Measurements from ENCODE around the gene PTPN14.

Gene PTPN14

DNA sequence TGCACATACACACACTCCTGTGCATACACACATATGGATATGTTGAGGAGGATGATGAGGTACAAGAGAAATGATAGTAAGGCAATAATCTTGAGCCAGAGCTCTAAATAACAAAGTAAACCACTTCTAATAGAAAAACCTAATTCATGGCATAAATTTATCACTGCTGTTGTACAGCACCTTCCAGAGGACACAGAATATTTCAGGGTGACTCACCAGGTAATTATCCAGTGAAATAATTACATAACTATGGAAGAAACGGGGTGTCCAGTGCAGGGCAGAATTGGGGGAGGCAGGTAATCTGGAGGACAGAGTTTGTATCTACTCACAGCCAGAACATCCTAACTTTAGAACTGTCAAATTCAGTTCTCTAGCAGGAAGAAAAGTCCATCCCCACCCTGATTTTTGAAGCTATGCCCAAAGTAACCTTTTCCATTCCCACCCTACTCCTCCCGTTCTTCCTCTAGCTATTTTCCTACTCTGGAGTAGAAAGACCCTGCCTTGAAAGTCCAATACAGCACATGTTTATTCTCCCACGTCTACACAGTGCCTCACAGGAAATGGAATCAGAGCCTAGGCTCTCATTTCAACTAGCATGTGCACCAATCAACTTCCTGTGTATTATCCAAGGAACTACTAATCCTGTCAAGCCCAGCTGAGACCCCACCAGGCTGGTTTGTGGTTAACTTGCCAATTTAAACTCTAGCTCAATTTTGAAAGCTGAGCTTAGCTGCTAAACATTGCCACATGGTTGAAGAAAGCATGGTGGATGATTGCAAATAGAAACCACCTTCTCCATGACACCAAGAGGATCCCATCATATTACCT lies 96.6 kb downstream of the PTPN14 start:
- DNase-seq (ENCODE audit: low read depth) = no peak

DNA sequence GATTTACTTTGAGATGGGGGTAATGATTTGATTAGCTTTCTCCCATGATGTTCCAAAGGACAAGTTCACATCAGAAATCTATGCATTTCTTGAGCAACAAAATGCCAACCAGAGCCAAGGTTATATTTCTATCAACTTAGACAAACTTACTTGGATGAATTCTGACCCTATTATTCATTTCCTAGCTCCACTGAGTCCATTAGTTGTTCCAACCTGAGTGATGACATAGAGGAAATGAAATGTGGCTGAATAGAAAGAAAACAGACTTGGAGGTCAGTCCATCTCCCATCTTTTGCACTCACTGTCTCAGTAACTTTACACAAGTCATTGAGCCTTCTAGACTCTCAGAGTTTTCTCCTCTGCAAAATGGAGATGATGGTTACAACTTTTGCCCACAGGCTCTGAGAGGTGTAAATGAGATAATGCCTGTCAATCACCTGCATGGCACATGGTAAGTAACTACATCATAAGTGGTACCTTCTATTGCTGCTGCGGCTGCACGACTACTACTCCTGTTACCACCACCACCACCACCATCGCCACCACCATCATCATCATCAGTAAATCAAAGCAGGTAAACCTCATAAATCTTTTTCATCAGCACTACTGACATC lies 98.2 kb downstream of the PTPN14 start:
- DNase-seq (ENCODE audit: low read depth) = no peak

DNA sequence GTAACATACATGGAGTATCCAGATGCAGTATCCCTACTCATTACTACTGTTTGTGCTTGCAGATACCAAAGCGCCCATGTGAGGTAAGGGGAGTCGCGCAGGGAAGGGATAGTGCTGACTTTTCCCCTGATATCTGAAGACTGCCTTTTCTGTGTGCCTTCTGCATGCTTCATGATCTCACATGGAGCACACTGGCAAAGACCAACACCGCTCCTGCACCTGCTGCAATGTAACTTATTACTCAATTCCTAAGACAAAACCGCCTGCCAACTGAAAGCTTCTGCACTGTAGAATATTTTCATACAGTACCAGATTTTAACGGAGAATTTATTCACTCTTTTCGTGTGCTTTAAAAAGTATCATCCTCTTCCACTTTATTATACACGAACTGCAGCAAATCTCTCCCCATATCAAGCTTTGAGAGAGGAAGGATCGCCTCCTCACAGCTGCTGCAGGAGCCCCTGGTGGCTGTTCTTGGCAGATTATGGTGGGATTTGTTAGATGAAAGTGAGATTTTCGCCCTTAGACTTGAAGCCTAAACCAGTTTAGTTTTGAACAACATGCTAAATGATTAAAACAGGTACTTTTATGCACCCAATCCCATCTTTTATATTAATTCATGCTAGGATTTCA lies 99.1 kb downstream of the PTPN14 start:
- no peak for DNase-seq (ENCODE audit: low read depth)

DNA sequence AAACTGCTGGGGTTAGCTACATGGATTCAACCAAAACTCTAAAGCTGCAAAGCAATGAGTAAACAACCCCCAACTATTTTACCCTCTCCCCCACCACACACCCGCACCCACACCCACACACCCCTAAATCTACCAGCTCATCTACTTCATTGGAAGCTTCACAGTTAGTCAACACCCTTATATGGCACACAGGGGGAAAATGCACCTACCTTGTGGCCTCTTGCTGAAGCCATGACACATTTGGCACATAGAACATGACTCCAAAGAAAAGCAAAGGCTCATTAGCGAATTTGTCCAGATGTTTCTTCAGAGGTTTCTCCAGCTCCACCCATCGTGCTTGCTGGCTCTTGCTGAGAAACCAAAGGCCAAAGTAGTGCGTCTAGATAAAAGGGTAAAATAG lies 99.8 kb downstream of the PTPN14 start:
- no peak for DNase-seq (ENCODE audit: low read depth)

DNA sequence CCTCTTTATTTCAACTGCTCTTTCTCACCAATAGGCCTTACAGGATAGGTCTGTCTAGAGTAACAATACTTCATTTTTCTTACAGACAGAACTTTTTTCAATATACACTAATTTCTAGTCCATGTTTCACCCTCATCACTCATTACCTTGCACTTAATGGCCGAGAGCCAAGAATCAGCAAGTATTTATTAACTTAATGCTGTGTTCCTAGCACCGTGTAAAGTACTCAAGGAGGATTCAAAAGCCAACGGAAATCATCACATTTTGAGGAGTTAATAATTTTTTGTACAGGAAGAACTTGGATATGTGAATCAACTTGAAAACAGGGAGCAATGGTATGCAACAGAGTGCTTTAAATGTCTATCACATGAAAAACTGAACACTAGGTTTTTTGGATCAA lies 102.0 kb downstream of the PTPN14 start:
- DNase-seq (ENCODE audit: low read depth) = no peak

DNA sequence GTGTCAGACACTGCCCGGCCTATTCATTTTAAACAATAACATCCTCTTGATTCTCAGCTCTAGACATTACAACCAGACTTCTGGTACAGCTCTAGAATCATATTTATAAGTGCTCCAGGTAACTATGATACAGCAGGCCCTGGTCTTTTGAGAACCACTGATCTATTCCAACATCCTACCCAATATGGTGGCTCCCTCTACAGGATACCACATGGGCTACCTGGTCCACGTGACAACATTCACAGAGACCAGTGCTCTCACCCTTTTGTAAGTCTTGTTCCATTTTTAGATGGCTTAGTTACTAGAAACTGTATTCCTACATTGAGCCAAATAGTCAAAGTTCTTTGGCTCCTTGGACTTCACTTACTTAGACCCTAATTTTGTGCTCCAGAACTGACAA lies 102.9 kb downstream of the PTPN14 start:
- DNase-seq (ENCODE audit: low read depth) = no peak

DNA sequence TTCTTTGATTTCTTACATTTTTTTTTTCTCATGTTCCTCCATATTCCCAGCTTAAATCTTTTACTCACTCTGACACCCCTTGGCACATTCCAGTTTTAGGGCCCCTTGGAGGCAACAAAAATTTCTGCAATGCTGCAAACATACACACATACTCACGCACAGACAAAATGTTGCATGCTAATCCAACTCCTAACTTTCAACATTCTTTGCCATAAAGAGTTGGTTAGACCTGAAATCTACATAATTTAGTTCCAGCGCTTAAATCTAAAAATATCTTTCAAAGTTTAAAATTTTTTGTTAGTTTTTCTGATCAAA lies 103.9 kb downstream of the PTPN14 start:
- DNase-seq (ENCODE audit: low read depth) = no peak

DNA sequence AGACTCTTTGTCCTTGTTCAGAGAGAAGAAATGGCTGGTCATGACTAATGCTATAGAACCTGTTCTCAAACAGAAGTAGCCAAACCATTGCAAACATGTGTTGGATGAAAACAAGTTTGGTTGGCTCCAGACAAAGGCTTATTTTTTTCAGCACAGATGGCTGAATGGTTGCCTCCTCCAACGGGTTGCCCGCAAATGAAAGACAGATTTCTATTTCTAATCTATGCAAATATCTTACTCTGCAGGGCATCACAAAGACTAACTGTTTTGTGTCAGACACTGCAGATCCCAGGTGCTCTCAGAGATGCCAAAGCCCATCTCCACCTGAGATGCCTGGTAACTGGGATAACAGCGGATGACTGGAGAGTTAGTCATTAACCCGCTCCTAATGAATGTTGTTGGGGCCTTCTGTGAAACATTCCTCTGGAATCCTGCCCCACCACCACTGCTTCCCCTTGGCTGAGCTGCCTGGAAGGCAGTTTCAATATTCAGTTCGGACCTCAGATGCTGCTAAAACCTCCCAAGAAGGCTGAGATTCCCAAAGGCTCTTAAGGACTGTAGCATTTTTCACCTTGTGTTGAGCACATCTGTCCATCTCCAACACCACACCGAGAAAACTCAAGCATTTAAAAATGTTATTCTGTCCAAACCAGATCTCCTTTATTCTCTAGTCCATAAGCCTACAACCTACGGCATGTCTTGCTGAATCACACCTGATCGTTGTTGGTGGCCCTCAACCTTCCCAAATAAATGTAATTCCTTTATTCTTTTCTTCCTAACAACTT lies 104.4 kb downstream of the PTPN14 start:
- no peak for DNase-seq (ENCODE audit: low read depth)

DNA sequence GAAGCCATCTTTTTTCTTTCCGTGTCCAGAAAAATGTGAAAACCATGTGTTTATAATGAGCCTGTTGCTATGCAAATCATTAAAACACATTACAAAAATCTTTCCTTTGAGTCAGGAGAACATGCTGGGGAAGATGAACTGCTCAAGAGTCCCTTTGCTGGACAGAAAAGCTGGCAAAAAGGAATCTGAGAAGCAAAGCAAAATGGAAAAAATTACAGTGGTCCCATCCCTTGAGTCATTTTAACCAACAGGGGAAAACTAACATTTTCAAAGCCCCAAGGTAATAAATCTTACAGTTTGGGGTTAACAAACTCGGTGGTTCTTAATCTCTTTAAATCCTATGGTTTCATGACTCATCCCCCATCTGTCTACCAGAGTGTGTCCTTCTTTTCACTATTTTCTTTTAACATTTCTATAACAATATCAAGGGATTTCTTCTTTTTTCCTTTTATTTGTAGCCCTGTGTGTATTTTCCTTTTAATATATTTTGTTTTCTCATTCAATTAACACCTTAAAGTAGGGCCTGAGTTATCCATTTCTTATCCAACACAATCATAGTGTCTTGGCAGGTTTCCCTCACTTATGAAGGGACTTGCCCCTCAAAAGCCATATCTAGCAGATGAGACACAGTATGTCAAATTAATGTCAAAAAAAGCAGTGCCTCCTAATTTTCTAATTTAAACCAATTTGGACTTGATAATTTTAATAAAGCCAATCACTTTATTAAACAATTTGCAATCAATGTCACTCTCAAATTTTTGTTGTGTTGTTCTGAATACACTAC lies 105.4 kb downstream of the PTPN14 start:
- no peak for DNase-seq (ENCODE audit: low read depth)

DNA sequence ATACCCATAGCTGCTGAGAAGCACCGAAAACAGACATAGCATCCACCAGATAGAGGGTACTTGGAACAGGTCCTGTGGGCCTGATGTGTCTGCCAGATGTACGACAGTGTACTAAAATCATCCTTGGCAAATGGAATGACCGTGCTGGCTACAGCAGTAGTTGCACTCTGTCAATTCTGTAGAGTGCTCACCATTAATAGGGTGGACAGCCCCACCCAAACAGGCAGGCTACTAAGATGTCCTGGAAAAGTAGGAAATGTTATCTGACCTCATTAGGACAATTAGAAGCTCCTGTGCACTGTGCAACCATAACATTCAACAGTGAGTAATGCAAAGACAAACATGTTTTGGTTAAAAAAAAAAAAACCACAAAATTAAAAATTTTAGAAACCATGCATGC lies 106.2 kb downstream of the PTPN14 start:
- DNase-seq (ENCODE audit: low read depth) = no peak

DNA sequence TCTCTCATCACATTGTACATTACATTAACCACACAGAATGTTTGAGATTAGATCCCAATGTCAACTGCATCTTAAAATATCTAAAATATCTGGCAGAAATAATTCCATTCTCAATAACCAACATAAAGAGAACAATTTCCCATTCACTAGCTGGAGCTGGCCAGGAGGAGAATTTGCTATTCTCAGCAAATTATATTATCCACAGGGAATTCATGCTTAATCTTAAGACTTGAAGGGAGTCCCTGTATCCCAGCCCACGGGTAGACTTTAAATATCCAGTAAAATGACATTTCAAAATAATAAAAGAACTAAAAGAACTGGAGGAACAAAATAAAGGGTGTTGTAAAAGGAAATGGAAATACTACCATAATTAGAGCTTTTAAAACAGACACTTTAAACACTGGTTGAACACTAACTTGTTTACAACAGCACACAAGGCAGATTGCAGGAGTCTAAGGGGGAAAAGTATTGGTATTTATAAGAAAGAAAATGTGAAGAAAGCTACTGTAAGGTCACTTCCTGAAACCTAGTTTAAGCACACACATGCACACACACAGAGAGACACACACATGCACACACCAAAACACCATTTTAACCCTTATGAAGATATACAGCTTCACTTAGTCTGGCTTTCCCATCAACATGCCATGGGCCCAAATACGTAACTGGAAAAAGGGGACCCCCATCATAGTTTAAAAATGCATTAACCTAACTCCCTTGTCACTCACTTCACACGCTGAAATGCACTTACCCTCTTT lies 107.0 kb downstream of the PTPN14 start:
- no peak for DNase-seq (ENCODE audit: low read depth)

DNA sequence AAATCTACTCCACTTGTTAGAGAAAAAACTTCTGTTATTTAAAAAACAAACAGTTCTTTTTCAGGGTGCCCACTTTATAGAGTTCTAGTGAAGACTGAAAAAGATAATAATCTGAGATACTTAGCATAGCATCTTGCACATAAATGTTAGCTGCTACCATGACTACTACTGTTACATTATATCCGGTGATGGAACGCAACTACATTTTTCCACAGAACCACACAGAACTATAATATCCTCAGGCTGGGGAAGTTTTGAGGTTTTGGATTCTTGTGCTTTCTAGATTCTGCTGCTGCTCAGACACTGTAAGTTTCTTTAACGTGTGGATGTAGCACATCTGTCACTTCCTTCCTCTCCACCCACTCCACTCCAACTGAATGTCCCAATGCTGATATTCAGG lies 110.3 kb downstream of the PTPN14 start:
- no peak for DNase-seq (ENCODE audit: low read depth)

DNA sequence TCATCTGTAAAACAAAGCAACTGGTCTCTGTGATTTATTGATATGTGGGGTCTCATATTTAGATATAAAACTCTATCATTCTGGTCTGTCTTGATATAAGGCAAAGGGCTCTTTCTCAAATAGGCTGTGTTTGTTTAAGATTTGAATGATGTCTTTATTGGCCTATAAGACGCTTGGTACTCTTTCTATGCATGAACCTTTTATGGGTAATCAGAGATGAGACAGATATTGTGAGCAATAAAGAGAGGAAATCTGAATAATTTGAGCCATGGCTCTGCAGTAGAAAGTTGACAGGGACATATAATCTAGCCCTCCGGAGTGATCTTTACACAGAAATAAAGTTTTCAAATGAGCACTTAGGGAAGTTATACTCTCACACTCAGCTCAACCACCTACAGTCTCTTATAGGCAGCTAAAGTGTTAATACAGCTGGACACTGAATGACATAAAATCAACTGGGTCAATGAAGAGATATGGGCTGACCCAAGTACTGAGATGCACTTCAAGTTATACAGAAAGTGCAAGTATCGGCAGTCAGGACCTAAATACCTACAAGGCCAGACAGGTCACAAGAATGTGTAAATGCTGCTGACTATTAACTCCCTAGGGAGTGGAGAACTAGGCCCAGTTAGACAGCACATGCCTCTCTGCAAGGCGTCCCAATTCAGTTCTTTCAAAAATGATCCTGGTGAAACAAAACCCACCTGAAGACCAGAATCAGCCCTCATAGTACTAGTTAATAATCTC lies 111.0 kb downstream of the PTPN14 start:
- no peak for DNase-seq (ENCODE audit: low read depth)

DNA sequence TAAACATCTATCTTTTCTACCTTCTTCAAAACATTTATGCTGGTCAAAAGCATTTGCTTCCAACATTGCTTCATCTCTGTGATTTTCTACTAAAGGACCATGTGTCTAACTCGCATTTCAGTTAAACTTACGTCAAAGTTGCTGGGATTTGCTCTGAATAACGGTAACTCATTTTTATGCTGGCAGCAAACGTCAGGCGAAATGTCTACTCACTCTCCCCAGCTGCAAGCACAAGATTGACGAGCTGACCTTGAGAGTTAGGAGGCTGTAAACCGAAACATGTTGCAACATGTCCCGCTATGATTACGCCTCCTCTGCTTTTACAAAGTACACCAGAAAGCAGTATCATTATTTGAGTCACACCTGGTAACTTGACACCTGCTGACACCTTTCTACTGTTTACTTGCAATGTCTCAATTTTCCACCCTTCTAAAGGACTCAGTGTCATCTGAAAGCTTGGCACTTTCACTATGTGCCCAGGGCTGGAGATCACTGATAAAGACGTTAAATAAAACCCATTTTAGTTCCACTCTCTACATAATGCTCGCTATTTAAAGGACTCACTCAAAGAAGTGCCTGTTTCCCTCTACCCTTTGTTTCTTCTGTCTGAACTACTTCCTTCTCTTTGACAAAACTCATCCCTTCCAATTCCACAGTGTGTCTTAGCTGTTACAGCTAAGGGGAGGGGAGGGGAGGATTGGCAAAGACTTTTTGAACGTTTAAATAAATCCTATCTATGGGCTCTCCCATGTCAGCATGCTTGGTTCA lies 111.9 kb downstream of the PTPN14 start:
- no peak for DNase-seq (ENCODE audit: low read depth)

DNA sequence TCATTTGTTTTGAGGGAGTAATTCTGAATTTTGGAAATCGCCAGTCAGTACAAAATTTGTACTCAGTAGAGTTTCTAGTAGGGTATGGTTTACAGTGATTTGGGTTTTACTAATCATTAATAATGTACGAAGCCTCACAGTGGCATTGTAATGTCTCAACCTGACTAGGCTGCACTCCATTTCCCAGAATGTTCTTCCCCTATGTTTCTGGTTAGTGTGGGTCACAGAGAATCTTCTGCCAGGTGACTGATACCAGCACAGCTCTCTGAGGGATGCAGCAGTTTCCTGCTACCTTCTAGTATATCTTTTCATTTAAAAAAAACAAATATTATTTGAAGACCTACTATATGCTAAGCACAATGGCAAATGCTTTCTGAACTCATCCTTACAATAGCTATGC lies 112.9 kb downstream of the PTPN14 start:
- no peak for DNase-seq (ENCODE audit: low read depth)

DNA sequence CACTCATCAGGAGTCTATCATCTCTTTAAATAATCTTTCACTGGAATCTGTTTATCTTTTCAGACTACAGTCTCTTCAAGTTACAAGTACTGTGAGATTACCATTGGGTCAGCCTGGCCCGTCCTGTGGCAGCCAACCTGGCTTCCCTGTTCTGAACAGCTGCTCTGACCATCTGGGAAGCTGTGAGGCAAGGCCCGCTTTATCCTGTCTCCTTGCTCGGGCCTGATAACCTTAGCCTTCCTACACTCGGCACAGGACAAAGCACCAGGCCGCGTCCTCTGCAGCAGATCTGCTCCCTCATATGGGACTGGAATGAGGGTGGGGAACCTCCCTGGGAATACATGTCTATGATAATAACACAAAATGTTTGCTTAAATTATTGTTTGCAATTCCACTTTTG lies 113.3 kb downstream of the PTPN14 start:
- DNase-seq (ENCODE audit: low read depth) = no peak

DNA sequence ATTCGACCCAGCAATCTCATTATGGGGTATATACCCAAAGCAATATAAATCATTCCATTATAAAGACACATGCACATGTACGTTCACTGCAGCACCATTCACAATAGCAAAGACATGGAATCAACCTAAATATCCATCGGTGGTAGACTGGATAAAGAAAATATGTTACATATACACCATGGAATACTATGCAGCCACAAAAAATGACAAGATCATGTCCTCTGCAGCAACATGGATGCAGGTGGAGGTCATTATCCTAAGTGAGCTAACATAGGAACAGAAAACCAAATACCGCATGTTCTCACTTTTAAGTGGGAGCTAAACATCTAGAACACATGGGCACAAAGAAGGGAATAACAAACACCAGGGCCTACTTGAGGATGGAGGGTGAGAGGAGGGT lies 115.5 kb downstream of the PTPN14 start:
- DNase-seq (ENCODE audit: low read depth) = no peak

DNA sequence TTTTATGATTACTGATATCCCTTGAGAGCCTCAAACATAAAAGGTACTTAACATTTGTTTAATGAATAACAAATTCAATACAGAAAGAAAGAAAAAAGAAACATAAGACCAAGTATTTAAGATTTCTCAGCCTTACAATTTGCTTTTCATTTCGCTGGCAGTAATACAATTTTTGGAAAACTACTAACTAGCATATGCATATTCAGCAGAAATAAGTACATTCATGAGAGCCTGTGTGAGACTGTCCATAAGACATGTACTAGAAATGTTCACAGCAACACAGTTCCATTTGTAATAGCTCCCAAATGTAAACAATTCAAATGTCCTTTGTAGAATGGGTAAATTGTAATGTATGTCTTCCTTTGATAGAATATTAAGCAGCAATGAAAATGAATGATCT lies 119.2 kb downstream of the PTPN14 start:
- no peak for DNase-seq (ENCODE audit: low read depth)

DNA sequence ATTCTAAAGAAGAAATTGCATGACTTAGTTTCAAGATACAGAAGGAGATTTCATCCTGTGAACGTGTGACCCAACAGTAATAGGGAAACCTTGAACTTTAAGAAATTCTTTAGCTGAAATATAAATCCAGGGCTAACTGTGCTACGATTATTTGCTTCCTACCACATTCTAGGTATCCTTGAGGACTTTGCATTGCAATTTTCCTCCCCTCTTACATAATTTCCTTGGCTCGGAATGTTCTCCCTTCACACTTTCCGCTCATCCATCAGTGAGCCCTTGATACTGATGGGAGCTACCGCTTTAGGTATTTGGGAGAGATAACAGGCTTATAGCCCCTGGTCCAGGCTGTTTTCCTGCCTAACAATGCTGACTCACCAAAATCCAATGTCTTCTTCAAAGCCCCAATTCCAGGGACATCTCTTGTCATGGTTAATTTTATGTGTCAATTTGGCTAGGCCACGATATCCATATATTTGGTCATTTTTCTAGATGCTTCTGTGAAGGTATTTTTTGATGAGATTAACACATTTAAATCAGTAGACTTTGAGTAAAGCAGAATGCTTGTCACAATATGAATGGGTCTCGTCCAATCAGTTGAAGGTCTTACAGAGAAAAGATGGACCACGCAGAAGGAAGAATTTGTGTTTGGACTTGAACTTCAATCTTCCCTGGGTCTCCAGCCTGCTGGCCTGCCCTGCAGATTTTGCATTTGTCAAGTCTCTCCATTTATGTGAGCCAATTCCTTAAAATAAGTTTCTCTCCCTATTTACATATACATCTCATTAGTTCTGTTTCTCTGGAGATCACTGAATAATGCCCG lies 121.2 kb downstream of the PTPN14 start:
- no peak for DNase-seq (ENCODE audit: low read depth)

Measured in T follicular helper cell (primary cell).